Inflammatory macrophage treated with lipopolysaccharide for 4 hours (primary cell): ENCODE results near the gene AKT1S1.

Experiments used
- DNase-seq: peaks from one replicate; pipeline ENCODE4 v3.0.0-alpha.2; 2020

AKT1S1 gene

GRCh38 chr19:49907745-49908446 is 30.7 kb upstream of the AKT1S1 start:
- no peak for DNase-seq

GRCh38 chr19:49906879-49907564 is 29.9 kb upstream of the AKT1S1 start:
- no peak for DNase-seq

GRCh38 chr19:49904136-49904535 is 27.0 kb upstream of the AKT1S1 start:
- DNase-seq: peak; percentile 82

- peak; percentile 95 for DNase-seq
These were observed 19.9 kb upstream of the AKT1S1 start, which contains the start of gene IL4I1 for GRCh38 chr19:49896863-49897621. TSS of gene IL4I1 (minus strand) at chr19:49896887. CDS start at chr19:49896160, 727 bp downstream.

DNA sequence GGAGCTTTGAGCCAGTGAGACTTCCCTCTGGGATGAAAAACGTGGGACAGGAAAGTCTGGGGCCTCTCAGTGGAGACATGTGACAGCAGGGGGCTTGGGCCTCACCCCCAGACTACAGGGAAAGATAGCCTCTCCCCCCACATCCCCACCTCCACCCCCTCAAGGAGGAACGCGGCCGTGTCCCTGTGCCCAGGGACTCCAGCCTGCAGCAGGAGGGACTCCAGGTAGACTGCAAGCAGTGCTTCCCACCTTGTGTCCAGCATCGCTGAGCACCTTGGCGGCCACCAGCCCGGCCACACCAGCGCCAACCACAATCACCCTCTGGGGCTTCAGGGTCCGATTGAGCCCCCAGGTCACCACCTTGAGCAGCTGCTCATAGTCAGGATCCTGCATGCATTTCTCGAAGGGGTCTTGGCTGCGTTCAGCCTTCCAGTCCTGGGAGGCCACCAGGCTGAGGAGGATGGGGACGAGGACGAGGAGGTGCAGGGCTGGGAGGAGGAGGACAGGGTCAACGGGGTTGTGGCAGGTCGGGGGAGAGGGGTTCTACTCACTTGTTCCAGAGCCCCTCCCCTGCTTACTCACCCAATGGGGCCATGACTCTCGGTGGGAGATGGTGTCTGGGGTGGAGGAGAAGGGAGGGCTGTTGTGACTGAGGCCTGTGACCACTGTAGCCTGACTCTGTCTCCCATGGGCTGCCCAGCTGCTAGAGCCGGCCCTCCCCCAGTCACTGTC is 18.6 kb upstream of the AKT1S1 start:
- DNase-seq: no peak

- peak; percentile 81 for DNase-seq
These were observed 17.9 kb upstream of the AKT1S1 start for GRCh38 chr19:49894879-49895565.

DNA sequence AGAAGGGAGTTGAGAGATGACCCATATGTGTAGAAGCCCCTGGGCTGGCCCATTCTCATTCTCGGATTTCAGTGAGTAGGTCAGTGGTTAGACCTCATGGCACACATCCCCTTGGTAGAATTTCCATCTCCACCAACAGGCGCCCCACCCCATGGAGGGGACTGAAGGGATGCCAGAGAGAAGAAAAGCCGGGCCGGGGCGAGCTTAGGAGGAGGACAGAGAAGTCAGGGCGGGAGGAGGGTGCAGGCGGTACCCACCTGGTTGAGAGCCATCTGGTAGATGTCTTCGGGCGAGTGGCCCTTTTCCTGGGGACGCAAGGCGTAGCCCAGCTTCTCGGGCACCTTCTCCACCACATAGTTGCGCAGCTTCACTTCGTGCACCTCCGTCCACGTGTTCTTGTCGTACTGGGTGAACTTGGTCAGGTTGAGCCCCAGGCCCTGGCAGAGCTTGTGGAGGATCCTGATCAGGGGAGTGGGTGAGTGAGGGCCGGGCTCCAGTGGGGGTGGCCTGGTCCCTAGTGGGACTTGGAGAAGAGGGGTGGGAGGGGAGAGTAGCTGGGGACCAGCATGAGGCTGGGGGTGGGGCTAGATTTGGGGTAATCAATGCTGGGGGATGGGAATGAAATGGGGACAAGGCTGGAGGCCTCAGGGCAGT is 17.0 kb upstream of the AKT1S1 start:
- DNase-seq: no peak

DNA sequence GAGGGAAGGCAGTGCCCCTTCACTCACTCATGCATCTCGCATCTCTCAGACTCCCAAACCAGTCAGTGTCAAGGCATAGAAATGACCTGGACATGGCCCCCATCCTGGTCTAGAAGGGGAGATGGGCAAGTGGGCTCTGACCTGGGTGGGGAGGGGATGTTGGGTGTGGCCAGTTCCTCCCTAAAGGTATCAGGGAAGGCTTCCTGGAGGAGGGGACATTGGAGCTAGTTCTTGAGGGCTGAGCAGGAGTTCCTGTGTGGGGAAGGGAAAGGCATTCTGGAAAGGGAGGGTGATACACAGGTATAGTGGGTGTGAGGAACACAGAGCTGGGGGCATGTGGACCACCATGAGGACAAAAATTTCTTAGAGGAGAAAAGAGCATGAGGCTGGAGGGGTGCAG is 15.6 kb upstream of the AKT1S1 start:
- no peak for DNase-seq

GRCh38 chr19:49891393-49891792 is 14.2 kb upstream of the AKT1S1 start:
- DNase-seq: no peak

GRCh38 chr19:49890349-49891311 is 13.5 kb upstream of the AKT1S1 start:
- no peak for DNase-seq

DNA sequence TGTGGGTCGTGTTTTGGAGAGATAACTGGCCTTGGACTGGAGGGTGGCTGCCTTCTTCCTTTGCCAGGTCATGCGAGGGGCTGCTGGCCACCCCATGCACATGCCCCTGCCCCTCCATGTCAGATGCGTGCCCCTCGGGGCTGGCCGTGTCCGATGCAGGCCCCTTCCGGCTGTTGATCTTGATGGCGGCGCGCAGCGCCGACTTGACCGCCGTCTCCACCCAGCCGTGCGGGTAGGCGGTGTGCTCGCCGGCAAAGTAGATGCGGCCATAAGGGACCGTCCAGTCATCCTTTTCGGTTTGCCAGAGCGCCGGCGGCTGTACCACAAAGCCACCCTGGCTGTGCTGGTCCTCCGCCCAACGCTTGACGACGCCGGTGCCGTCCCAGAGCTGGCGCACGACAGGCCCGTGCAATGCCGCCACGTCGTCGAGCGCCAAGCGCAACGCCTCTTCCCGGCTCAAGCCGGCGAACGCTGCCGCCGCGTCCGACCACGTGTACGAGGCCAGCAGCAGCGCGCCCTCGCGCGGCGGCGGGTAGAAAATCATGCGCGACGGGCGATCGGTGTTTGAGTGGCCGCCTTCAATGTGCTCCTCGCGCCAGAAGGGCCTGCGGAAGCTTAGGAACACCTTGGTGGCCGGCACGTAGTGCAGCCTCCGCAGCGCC is 12.7 kb upstream of the AKT1S1 start:
- DNase-seq: peak; percentile 76

DNA sequence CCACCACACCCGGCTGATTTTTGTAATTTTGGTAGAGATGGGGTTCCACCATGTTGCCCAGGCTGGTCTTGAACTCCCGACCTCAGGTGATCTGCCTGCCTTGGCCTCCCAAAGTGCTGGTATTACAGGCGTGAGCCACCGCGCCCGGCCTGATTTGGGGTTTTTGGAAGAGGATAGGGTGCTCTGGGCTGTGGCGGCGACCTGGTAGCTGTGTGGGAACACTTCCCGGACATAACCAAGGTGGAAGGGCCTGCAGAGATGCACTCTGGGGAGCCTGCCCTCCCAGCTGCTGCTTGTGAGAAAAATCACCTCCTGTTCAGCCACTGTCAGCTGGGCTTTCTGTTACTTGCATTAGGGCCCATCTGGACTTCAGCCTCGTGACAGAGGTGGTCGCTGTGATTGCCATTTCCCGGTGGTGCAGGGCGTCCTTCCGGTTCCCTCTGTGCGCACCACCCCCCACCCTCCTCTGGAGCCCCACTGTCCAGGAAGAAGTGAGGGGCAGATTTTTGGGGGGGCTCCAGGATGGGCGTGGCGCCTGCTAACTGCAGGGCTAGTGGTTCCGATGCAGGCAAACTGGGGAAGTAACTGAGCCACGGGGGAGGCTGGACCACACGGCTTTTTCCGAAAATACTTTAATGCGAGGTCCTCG is 12.0 kb upstream of the AKT1S1 start:
- DNase-seq: no peak

DNA sequence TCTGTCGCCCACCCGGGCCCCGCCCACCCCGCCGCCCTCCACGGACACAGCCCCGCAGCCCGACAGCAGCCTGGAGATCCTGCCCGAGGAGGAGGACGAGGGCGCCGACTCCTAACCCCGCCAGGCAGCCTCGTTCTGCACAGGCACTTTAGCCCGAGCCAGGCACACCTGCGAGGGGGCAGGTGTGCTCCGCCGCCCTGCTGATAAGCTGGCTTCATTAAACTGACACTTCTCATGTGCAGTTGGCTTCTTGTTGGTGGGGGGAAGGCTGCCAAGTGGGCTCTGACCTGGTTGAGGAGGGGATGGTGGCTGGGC is 11.3 kb upstream of the AKT1S1 start:
- DNase-seq: no peak

GRCh38 chr19:49887665-49888509 is 10.7 kb upstream of the AKT1S1 start:
- no peak for DNase-seq

- DNase-seq: no peak
These were observed 10.0 kb upstream of the AKT1S1 start for GRCh38 chr19:49887037-49887664.

GRCh38 chr19:49884760-49885159 is 7.6 kb upstream of the AKT1S1 start:
- no peak for DNase-seq

DNA sequence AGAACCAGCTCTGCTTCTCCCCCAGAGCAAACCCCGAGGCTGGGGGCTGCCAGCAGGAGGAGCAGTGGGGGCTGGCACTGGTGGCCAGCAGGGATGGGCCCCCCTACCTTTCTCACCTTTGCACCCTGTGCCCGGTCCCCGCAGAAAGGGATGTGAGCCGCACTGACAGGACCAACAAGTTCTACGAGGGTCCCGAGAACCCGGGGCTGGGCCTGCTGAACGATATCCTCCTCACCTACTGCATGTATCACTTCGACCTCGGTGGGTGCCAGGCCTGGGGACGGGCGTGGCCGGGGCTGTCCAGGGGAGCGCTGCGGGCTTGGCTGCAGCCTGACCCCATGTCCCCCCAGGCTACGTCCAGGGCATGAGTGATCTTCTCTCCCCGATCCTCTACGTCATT is 7.0 kb upstream of the AKT1S1 start:
- no peak for DNase-seq

- no peak for DNase-seq
These were observed 5.9 kb upstream of the AKT1S1 start for GRCh38 chr19:49883094-49883493.
